Stimulated activated CD4-positive, alpha-beta T cell treated with anti-CD3 and anti-CD28 coated beads, Interleukin-2, amount 100 ng/mL, for 4 hours (primary cell): ENCODE measurements around the gene DNM3.

Experiments used
- DNase-seq: peaks from one replicate; pipeline ENCODE4 v3.0.0-alpha.2; 2020; ENCODE audit warnings: low read depth

DNM3 gene

GRCh38 chr1:172397221-172397620 is 555.9 kb downstream of the DNM3 start:
- DNase-seq = no peak

GRCh38 chr1:172397633-172398032 is 556.3 kb downstream of the DNM3 start:
- no peak for DNase-seq

GRCh38 chr1:172398193-172398592 is 556.9 kb downstream of the DNM3 start:
- DNase-seq = no peak

- peak; percentile 6 for DNase-seq
Observed at GRCh38 chr1:172398970-172399755, 557.9 kb downstream of the DNM3 start.

- DNase-seq = no peak
Observed at GRCh38 chr1:172399756-172400721, 558.7 kb downstream of the DNM3 start.

- DNase-seq = no peak
Observed at GRCh38 chr1:172400722-172401105, 559.4 kb downstream of the DNM3 start.

GRCh38 chr1:172401477-172401876 is 560.2 kb downstream of the DNM3 start:
- no peak for DNase-seq

- DNase-seq = no peak
Observed at GRCh38 chr1:172401892-172402291, 560.6 kb downstream of the DNM3 start.

- no peak for DNase-seq
Observed at GRCh38 chr1:172402878-172403569, 561.7 kb downstream of the DNM3 start.

GRCh38 chr1:172404121-172404520 is 562.8 kb downstream of the DNM3 start:
- DNase-seq = no peak

- DNase-seq = no peak
Observed at GRCh38 chr1:172405912-172406311, 564.6 kb downstream of the DNM3 start.

GRCh38 chr1:172406968-172407367 is 565.7 kb downstream of the DNM3 start:
- DNase-seq = no peak

GRCh38 chr1:172408958-172409357 is 567.7 kb downstream of the DNM3 start:
- no peak for DNase-seq

- no peak for DNase-seq
Observed at GRCh38 chr1:172410027-172410426, 568.7 kb downstream of the DNM3 start.

- no peak for DNase-seq
Observed at GRCh38 chr1:172411791-172412338, 570.6 kb downstream of the DNM3 start.

- DNase-seq = no peak
Observed at GRCh38 chr1:172414331-172414730, 573.0 kb downstream of the DNM3 start.

GRCh38 chr1:172416496-172417035 is 575.3 kb downstream of the DNM3 start:
- no peak for DNase-seq

GRCh38 chr1:172417557-172417956 is 576.3 kb downstream of the DNM3 start:
- no peak for DNase-seq

- DNase-seq = no peak
Observed at GRCh38 chr1:172420385-172420784, 579.1 kb downstream of the DNM3 start, which contains the start of gene C1orf105. TSS of gene C1orf105 (plus strand) at chr1:172420685. CDS start at chr1:172420886, 201 bp downstream.

GRCh38 chr1:172421974-172422604 is 580.8 kb downstream of the DNM3 start:
- no peak for DNase-seq

GRCh38 chr1:172423336-172423735 is 582.0 kb downstream of the DNM3 start:
- no peak for DNase-seq
